ENCODE results near the gene PPP4R3B.

- TF ChIP-seq CTCF (IDR thresholded peaks at IDR 0.05; ENCODE audit: low read depth, low read length): no peak
- TF ChIP-seq POLR2A (IDR thresholded peaks at IDR 0.05; ENCODE audit: extremely low read depth, insufficient read length): no peak
These were observed 5.4 kb downstream of the PPP4R3B start for GRCh38 chr2:55611997-55612396.

Measured in NB4 (cell line).